NCI-H187 (cell line): ENCODE measurements around the gene WDR45.

Source experiments
- DNase-seq, 2 experiments: peaks; one replicate each; lab custom pipeline; 2025; lab: John Stamatoyannopoulos, UW

The WDR45 gene

DNA sequence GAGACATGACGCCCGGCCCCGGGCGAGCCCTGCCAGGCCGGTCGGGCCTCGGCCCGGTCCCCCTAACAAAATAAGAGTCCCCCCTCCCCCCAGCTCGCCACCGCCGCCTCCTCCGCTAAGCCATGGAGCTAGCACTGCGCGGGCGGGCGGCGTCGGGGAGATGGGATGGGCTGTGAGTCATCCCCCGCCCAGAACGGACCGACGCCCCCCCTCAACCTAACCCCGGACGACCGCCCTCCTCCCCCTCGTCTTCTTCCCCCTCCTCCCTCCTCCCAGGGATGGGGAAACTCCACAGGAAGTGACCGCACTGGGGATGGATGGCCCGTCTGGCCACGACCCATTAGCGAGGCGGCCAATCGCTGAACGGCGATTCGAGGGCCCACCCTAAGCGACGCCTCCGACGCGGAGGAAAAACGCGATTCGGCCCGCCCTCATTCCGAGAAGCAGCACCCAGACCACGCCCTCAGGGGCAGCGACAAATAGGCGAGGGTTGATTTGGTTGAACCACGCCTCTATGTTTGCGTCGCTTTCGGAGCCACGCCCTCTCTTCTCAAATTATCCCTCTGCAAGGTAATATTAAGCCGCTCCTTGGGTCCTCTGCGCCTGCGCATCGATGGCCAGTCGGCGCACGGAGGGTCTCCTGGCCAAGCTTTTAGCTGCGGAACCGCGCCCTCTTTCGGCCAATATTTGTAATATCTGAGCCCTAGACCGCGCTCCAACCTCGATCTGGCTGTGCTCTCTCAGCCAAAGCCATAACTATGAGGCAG is 36.3 kb downstream of the WDR45 start, which contains the start of gene TFE3:
Gene TFE3 (minus strand): TSS at position 138 of the 767 bp plus-strand sequence. CDS start 131 bp downstream, at position 7.
- DNase-seq: peak; percentile 85 to 89

DNA sequence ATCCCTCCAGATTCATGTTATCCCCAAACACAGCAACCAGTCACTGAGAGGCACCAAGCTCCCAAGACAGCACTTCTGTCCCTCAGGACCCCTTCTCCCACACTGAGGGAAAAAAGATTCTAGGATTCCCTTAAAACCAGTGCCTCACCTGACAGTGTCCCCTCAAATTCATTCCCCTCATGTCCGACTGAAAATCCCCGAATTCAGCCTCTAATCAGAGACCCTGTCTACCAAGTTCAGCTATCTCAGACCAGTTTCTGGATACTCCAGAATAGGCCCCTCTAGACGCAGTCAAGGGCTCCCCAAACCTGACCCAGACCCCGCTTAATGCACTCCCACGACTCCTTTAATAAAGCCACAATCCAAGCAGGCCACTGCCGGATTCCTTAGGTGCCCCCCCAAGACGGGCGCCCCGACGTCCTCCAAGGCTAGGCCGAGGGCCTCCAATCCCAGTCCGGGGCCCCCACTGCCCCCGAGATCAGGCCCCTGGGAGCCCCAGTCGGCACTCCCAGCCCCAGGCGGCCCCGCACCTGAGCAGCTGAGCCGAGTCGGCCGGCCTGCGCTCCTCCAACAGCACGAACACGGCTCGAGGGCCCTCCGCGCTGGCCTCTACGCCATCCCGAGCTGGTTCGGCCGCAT is 37.0 kb downstream of the WDR45 start:
- no peak for DNase-seq

DNA sequence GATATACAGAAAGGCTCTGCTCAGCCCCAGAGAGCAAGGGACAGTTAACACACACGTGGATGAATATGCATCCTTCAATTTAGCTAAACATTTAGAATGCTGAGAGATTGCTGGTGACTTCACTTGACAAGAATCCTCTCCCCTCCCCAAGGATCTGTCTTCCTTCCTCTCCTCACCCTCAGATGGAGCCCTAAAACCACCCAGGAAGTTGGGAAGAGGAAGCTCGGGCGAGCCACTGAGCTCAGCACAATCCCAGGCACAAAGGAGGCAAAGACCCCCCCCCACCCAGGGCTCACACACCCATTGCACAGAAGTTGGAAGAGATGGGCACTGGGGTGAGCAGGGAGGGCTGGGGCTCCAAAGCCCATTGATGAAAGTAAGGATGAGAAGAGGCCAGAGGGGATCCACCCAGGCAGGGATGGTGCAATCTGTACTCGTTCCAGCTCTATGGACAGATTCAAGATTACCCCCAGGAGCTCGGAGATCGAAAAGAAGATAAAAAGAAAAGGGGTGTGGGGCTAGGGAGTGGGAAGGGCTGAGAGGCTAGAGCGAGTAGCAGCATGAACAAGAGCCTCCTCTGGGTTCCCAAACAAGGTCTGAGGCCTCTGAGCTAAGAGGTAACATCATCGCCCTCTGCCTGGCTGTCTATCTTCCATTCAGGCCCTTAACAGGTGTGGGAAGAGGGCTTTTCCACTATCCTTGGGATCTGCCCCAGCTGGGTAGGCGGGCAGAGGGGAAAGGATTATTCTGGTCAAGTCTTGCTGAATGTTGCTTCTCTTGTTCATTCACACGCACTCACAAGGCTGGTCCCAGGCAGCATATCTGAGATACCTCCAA is 37.7 kb downstream of the WDR45 start:
- no peak for DNase-seq

DNA sequence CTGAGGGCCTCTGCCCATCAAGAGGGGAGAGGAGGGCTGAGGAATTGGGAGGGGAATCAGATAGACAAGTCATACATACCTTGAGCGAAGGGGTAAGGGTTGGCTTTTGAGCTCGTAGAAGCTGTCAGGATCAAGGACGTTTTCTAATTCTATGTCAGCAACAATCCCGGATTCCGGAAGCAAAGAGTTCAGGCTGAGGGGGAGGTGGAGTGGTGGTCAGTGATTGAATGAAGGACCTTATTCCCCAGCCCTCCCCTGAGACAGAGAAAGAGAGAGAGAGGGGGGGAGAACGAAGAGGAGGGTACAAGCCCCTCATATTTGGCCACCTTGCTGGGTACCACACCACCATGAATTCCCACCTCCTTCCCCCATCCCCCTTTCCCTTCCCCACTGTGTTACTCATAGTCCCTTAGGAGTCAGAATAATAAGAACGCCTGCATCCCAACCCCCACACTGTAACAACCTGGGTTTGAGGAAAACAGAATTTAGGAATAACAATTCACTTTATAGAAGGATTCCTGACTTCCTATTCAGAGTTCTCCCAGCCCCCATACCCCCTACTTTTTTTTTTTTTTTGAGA is 39.2 kb downstream of the WDR45 start:
- no peak for DNase-seq

DNA sequence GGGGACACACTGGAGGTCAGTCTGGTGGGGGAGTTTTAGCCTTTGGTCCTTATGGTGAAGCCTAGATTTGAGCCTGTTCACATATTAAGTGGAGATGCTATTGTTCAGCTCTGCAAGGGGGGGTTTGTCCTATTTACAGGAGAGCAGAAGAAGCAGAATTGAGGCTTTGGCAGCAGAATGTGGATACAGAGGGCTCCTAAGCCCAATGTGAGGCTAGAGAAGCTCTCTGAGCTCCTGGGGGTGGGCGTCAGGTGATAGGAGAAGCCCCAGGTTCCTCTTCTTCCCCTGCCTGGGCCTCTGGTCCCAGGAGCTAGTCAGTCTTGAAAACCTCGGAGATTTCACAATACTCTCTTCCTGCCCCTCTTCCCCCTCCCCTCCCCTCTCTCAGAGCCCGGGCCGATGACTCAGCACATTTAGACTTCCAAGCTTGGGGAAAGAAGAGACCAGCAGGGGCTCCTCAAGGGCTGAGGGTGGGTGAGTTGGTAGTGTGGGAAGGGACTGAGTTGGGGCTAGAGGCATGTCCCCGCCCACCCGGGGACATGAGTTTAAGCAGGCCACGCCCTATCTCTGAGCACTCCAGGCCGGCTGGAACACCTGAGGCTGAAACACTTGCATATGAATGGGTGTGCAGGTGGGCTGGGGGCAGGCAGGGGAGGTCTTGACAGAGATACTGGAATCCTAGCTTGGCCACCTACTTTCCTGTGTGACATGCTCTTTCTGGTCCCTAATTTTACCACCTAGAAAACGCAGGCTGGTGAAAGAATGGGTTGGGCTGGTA is 39.9 kb downstream of the WDR45 start:
- DNase-seq: peak in 1 of 2 experiments; percentile 6

DNA sequence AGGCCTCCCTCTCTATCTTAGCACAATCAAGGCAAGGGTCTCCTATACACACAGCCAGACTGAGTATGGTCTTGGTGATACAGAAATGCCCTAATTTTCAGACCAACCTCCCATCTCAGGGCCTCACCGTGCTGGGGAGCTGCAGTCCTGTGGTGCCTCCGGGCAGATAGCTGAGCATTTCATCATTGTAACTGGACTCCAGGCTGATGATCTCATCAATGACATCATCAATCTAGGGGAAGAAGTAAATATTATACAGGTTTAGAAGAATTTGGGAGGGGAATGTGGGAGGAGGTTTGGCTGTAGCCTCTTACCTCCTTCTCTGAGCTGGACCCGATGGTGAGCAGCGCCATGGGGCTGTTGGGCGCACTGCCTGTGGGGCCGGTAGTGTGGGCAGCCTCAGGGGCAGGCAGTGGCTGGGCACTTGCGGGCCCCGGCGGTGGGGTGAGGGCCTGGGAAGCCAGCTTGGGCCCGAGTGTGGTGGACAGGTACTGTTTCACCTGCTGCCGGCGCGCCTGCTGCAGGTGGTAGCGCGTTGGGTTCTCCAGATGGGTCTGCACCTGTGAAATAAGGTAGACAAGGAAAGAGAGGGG is 41.7 kb downstream of the WDR45 start:
- DNase-seq: no peak

DNA sequence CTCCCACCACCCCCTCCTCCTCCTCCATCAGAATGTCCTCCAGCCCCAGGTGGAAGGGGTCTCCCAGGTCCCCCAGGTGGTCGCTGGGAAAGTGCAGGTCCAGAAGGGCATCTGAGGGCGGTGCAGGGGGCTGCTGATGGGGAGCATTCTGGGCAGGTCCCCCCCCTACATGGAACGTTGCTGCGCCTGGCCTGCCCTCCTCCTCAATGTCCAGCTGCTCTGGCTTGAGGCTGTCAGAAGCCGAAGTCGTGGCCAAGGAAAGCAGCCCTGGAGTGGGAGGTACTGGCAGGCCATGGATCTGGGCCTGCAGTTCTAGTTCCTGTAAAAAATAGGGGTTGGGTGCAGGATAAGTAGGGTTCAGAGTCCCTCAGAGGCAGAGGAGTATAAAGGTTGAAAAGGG is 49.4 kb downstream of the WDR45 start:
- DNase-seq: no peak

DNA sequence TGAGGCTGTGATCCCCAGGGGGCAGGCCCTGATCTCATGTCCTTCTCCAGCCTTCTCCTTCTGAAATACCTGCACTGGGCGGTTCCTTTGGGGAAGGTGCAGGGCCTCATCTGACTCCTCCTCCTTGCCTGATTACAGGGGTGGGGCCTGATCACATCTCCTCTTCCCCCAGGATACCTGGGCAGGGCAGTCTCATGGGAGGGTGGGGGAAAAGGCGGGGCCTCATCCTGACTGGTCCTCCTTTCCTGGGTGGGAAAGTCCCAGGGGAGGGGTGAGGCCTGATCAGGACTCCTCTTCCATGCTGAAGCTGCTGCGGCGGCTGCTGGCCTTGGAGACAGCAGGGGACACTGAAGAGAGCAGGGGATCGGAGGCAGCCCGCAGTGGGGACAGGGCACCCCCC is 49.8 kb downstream of the WDR45 start:
- DNase-seq: no peak
